Activated naive CD8-positive, alpha-beta T cell treated with anti-CD3 and anti-CD28 coated beads, Interleukin-2, amount 50 U/mL, for 16 hours (primary cell): ENCODE results near the gene MBD4.

Source experiments
- DNase-seq: peaks from one replicate; pipeline ENCODE4 v3.0.0-alpha.2; 2020; ENCODE audit warnings: low read depth, low spot score

MBD4 gene

DNA sequence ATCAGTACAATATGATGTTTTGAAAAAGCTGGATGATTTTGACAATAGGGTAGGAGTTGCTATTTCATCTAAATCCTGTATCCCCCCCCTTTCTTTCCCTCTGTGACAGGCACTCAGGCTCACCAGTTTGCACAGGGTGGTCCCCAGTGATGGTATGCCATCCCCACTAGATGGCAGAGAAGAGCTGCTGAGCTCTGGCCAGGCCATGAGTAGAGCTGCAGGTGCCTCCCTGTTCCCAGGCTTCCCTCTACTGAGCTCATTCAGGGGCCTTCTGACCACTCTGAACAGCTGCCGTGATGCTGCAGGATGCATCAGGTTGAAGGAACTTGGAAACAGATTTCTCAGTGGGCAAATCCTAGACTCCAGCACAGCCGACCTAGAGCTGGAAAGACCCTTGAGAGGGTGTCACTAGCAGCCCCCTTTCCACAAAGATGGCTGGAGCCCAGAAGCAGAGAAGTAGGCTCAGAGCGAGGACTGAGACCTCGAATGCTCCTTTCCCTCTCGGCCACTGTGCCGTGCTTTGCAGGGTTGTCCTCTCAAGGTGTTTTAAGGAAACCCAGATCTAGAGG lies 56.4 kb downstream of the MBD4 start:
- DNase-seq = no peak

DNA sequence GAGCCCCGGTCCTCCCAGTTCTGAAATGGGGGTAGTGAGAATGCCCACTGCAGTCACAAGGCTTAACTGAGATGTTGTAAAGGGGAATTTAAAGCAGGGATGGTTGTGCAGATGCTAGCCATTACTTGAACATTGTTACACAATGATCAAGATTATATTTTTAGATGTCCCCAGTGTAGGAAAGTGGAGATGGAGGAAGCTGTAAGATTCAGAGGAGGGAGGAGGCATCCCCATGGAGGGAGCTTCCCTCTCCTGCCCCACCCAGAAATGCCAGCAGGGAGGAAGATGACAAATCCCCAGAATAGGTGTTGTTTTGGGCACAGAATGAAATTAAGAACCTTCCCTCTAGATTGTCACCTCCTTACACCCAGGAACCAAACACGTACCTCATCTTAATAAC lies 57.4 kb downstream of the MBD4 start:
- no peak for DNase-seq
